RWPE2 (cell line): Measurements from ENCODE around the gene AOC1.

Source experiments
- ATAC-seq: fragments of 200-7000 bp; cut with Tn5 transposase; 3 replicates; pipeline ENCODE4 v1.9.1; 2021; ENCODE audit warnings: low read depth
- DNase-seq: peaks from one replicate; pipeline ENCODE4 v3.0.0-alpha.2; 2020; ENCODE audit warnings: low spot score
- H3K27ac ChIP-seq: fragments of 450-650 bp; 2 replicates; pipeline ENCODE4 v1.5.1; 2017; ENCODE audit warnings: mild to moderate bottlenecking; ENCODE audit not compliant: poor library complexity, severe bottlenecking
- H3K27me3 ChIP-seq: fragments of 250-450 bp; sonication (Bioruptor Pico); 2 replicates; pipeline ENCODE4 v1.5.1; 2021; ENCODE audit warnings: mild to moderate bottlenecking, moderate library complexity; ENCODE audit not compliant: insufficient read depth, poor library complexity, severe bottlenecking
- H3K36me3 ChIP-seq: fragments of 250-450 bp; sonication (Bioruptor Pico); 2 replicates; pipeline ENCODE4 v1.5.1; 2020; ENCODE audit warnings: low read depth, mild to moderate bottlenecking, moderate library complexity
- H3K4me1 ChIP-seq: fragments of 250-450 bp; sonication (Bioruptor Pico); 2 replicates; pipeline ENCODE4 v1.5.1; 2021; ENCODE audit warnings: mild to moderate bottlenecking, moderate library complexity; ENCODE audit not compliant: insufficient read depth, poor library complexity, severe bottlenecking
- H3K4me3 ChIP-seq: fragments of 250-450 bp; sonication (Bioruptor Pico); 2 replicates; pipeline ENCODE4 v1.5.1; 2021; ENCODE audit warnings: mild to moderate bottlenecking, moderate library complexity; ENCODE audit not compliant: severe bottlenecking
- H3K9me3 ChIP-seq: fragments of 250-450 bp; sonication (Bioruptor Pico); 2 replicates; pipeline ENCODE4 v1.5.1; 2021; ENCODE audit warnings: mild to moderate bottlenecking, moderate library complexity; ENCODE audit not compliant: severe bottlenecking
- CTCF ChIP-seq: fragments of 450-650 bp; IDR thresholded peaks from one replicate; pipeline ENCODE4 v1.5.1; 2017; ENCODE audit warnings: mild to moderate bottlenecking, moderate library complexity; ENCODE audit not compliant: poor library complexity, severe bottlenecking

AOC1 gene

DNA sequence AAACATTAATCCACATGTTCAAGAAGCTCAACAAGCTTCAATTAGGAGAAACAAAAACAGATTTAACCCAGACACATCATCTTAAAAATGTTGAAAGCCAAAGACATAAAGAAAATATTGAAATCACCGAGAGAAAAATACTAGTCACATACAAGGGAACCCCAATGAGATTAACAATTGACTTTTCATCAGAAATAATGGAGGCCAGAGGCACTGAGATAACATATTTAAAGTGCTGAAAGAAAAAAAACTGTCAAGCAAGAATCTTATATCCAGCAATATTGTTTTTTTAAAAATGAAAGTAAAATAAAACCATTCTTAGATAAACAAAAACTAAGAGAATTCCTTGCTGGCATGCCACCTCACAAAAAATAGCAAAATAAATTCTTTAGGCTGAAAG lies 28.9 kb downstream of the AOC1 start:
- Histone ChIP-seq H3K27ac (no peak overlapping the region), H3K4me3 (no peak overlapping the region), H3K9me3 (peaks cover 10% of the 10 kb centered on the region), H3K36me3 (no peaks in the 10 kb centered on the region), H3K27me3 (no peaks in the 10 kb centered on the region), H3K4me1 (peaks cover 8% of the 10 kb centered on the region)
- no peak for ATAC-seq
- TF ChIP-seq CTCF = no peak
- DNase-seq = no peak

- H3K27ac ChIP-seq = no peak overlapping the region
- no peak for TF ChIP-seq CTCF
- no peaks in the 10 kb centered on the region for H3K36me3 ChIP-seq
- peaks cover 2% of the 10 kb centered on the region for H3K9me3 ChIP-seq
- H3K4me1 ChIP-seq = no peaks in the 10 kb centered on the region
- ATAC-seq (no peak), DNase-seq (no peak)
- H3K4me3 ChIP-seq = no peak overlapping the region
- H3K27me3 ChIP-seq = no peaks in the 10 kb centered on the region
Observed at GRCh38 chr7:150890853-150891584, 38.7 kb downstream of the AOC1 start.

DNA sequence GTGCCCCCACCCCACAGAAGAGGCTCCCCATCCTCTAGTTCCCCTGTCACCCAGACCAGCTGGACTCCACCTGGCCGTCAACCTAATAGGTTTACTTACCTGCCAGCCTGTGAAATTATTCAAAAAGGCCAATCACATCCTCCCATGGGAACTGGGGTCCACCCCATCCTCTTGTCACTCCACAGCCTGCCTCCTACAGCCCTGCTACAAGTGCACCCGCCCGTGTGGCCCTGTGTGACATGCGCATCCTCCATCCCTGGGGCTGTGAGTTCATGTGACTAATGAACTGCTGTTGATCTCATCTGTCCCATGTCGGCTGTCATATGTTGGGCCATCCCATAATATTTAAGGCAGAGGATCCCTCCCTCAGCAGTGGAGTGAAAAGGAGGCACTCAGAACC lies 39.4 kb downstream of the AOC1 start:
- TF ChIP-seq CTCF = no peak
- DNase-seq (no peak), ATAC-seq (no peak)
- peaks cover 2% of the 10 kb centered on the region for H3K9me3 ChIP-seq
- no peak overlapping the region for H3K4me3 ChIP-seq
- no peaks in the 10 kb centered on the region for H3K4me1 ChIP-seq
- no peaks in the 10 kb centered on the region for H3K27me3 ChIP-seq
- H3K36me3 ChIP-seq = no peaks in the 10 kb centered on the region
- no peak overlapping the region for H3K27ac ChIP-seq

GRCh38 chr7:150895809-150896208 lies 43.5 kb downstream of the AOC1 start:
- peaks cover 2% of the 10 kb centered on the region for H3K9me3 ChIP-seq
- no peak overlapping the region for H3K27ac ChIP-seq
- no peaks in the 10 kb centered on the region for H3K27me3 ChIP-seq
- DNase-seq = no peak
- no peaks in the 10 kb centered on the region for H3K36me3 ChIP-seq
- H3K4me1 ChIP-seq = no peaks in the 10 kb centered on the region
- no peak for ATAC-seq
- no peak overlapping the region for H3K4me3 ChIP-seq
- TF ChIP-seq CTCF = no peak

DNA sequence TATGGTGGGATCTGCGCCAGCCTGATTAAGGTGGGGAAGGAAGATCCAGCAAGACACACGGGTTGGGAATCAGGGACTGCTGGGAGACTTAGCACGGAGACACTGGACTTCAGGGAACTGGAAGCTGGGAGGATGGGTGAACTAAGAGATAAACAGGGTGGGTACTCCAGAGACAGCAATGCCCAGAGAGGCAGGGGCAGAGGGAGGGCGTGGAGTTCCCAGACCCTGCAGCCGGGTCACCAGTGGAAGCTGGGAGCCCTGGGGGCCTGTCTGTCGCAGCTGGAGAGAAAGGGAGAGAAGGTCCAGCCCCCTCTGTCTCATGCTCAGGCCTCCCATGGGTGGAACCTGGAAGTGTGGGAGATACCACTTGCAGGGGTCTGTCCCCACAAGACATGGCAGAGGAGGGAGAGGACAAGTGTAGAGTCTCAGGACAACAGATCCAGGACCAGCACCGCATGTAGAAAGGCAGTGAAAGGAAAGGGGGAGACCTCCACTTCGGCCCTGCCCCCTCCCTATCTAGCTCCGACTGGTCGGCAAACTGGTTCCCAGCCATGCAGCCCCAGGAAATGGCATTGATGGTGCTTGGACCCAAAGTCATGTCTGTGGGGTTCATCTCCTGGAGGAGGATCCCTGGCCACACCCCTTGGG lies 44.4 kb downstream of the AOC1 start:
- TF ChIP-seq CTCF = no peak
- Histone ChIP-seq H3K4me1 (no peaks in the 10 kb centered on the region), H3K27ac (no peak overlapping the region), H3K27me3 (no peaks in the 10 kb centered on the region), H3K9me3 (peaks cover 2% of the 10 kb centered on the region), H3K36me3 (no peaks in the 10 kb centered on the region), H3K4me3 (no peak overlapping the region)
- DNase-seq (no peak), ATAC-seq (no peak)
